HEK293T (cell line): Measurements from ENCODE around the gene PKN1.

Source experiments
- BHLHE40 ChIP-seq: fragments of 450-650 bp; IDR thresholded peaks from 2 replicates; pipeline ENCODE4 v1.6.1; 2016; ENCODE audit warnings: mild to moderate bottlenecking, moderate library complexity, borderline replicate concordance
- FOXA1 ChIP-seq: fragments of 450-650 bp; IDR thresholded peaks from 2 replicates; pipeline ENCODE4 v1.6.1; 2016; ENCODE audit warnings: mild to moderate bottlenecking
- FOXM1 ChIP-seq: fragments of 450-650 bp; IDR thresholded peaks from 2 replicates; pipeline ENCODE4 v1.6.1; 2017; ENCODE audit warnings: mild to moderate bottlenecking, borderline replicate concordance
- SP1 ChIP-seq: fragments of 450-650 bp; IDR thresholded peaks from 2 replicates; pipeline ENCODE4 v1.6.1; 2017
- TARDBP ChIP-seq: fragments of 450-650 bp; IDR thresholded peaks from 2 replicates; pipeline ENCODE4 v1.6.1; 2016

DNA sequence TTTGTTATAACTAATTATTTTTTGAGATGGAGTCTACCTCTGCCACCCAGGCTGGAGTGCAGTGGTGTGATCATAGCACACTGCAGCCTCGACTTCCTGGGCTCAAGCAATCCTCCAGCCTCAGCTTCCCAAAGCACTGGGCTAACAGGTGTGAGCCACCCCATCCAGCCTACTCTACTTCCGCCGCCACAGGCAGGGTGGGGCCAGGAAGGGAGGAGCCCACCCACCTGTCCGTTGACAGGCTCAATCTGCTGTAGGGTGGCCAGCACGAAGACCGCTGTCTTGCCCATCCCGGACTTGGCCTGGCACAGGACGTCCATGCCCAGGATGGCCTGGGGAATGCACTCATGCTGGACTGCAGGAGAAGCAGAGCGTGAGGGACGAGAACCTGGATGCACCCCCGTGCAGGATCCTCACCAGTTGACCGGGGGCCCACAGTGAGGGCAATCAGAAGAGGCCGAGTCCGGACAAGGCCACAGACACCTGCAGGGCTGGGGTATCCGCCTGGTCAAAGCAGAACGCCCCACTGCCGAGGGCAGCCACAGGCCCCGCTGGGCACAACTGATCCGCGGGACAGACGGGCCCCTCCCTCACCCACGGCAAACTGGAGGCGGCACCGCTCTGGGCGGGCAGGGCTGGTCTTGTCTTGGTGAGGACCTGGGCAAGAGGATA is 20.6 kb upstream of the PKN1 start:
- TF ChIP-seq SP1: no peak
- TF ChIP-seq FOXM1: no peak
- TF ChIP-seq BHLHE40: no peak
- TF ChIP-seq FOXA1: no peak
- no peak for TF ChIP-seq TARDBP
